Measurements from ENCODE around the gene ZNF652.
A peak's percentile ranks its signal among the peaks of the same experiment; 100 is the strongest.

The ZNF652 gene

DNA sequence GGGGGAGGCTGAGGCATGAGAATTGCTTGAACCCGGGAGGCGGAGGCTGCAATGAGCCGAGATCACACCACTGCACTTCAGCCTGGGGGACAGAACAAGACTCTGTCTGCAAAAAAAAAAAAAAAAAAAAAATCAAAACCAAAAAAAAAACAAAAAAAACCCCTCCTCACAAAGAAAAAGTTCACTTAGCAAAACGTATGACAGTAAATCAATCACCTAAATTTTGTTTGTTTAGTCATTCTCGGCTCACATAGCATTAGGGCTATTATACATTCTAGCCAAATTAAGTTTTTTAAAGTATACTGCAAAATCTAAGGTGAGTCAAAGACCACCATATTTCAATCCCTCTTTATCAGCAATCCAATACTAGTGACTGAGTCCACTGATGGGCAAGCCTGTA, 5.7 kb downstream of the ZNF652 start:
- no peak for DNase-seq

DNA sequence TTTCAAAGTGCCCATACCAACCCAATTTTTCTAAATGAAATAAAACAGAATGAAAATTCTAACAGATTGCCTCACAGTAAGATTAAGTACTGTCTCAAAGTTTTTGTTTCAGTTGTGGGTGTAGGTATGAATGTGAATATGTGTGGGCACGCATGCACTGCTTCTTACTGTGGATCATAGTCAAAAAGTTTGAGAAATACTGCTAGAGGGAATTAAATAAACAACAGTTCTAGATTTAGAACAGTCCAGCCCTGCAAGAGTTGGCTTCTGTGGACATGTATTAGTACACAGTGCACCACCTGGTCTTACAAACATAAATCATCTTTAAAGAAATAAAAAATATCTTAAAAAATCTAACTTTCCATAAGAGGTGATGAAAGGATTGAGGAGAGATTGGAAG, 8.4 kb downstream of the ZNF652 start:
- no peak for DNase-seq

DNA sequence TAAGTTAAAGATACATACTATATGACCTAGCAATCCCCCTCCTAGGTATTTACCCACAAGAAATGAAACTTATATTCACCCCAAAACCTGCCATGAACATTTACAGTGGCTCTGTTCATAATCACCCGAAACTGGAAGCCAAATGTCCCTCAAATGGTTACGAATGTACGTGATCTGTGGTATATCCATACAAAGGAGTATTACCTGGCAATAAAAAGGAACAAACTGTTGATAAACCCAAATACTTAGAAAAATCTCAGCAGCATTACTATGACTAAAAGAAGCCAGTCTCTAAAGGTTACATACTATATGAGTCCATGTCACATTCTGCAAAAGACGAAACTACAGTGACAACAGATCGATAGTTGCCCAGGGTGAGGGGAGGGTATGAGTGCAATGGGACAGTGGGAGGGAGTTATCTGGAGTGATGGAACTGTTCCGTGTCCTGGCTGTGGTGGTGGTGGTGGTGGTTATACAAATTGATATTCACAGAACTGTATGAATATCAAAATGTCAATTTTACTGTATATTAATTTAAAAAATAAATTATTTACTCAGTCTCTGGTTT, 9.4 kb downstream of the ZNF652 start:
- DNase-seq, result no peak

DNA sequence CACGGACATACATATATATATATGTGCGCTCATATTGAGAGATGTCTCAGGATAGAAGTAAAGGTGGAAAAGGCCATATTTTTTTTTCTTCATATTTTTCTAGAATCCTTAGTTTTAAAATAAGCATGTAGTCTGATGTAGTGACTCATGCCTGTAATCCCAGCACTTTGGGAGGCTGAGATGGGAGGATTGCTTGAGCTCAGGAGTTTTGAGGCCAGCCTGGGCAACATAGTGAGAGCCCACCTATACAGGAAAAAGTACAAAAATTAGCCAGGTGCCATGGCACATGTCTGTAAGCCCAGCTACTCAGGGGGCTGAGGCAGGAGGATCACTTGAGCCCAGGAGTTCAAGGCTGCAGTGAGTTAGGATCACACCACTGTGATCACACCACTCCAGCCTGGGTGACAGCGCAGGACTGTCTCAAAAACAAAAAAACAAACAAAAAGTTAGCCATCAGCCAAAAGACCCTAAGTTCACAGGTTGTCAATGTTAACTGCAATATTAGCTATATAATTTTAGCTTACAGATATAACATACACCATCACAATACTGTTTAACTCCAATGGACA, 10.4 kb downstream of the ZNF652 start:
- DNase-seq, result no peak

DNA sequence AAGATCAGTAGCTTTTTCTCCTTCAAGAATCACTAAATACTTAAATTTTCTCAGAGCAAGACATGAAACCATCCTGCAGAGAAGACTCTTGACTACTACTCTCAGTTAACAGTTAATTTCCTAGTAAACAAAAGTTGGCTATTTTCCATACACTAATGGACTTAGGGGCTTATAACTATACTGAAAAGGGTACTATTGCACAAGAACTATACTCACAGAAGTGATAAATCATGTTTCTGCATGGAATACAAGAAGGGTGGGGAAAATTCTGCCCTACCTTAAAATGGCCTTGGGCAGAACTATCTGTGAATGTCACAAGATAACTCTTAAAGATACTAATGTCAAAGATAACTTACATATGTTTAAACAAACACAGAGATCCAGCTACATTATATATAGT, 12.5 kb downstream of the ZNF652 start:
- no peak for DNase-seq

DNA sequence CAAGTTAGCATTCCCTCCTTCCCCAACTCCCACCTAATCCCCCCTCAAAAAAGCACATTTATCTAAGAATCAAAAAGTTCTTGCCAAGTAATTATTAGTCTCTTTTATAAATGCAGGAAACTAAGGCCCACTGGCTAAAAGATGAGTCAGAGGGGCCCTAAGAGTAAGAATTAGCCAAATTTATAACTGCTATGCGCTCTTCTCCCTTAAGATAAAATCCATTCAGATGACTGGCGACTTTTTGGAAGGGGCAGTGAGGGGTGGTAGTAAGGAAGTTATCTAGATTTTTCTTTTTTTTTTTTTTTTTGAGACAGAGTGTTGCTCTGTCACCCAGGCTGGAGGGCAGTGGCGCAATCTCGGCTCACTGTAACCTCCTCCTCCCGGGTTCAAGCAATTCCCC, 17.1 kb downstream of the ZNF652 start:
- no peak for DNase-seq

DNA sequence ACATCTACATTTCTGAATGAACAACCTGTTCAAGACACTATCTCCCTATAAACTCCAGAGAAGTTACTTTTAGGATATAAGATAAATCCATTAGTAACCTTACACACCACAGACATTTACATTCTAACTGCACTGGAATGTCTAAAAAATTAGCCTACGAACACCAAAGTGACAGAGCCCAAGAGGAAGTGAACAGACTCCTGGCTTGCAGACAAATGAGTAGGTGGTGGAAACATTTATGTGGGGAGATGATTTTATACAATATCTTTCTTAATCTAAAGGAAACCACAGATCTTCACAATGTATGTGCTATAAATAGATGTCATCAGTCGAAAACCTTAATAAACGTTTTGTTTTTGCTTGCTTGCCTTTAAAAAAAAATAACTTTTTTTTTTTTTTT, 18.8 kb downstream of the ZNF652 start:
- DNase-seq, result no peak

DNA sequence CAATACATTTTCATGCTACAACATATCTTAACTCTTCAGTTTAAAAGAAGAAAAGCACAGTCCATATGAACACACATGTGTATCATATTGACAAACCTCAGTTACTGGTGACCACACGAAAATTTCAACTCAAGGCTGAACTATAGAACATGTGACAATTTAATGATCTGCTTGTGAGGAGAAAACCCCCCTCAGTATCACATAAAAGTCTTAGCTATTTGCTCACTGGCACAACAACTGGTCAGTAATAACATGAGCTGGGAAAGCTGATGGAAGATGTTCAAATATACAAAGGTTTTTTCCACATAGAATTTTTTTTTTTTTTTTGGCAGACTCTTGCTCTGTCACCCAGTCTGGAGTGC, 19.5 kb downstream of the ZNF652 start:
- DNase-seq, result no peak

DNA sequence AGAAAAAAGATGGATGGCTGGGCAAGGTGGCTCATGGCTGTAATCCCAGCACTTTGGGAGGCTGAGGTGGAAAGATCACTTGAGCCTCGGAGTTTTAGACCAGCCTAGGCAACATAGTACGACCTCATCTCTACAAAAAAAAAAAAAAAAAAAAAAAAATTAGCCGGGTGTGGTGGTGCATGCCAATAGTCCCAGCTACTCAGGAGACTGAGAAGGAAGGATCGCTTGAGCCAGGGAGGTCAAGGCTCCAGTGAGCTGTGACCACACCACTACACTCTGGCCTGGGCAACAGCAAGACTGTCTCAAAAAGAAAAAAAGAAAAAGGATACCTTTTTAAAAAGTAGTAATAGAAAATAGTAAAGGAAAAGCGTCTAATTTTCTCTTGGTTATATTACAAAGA, 20.7 kb downstream of the ZNF652 start:
- no peak for DNase-seq

DNA sequence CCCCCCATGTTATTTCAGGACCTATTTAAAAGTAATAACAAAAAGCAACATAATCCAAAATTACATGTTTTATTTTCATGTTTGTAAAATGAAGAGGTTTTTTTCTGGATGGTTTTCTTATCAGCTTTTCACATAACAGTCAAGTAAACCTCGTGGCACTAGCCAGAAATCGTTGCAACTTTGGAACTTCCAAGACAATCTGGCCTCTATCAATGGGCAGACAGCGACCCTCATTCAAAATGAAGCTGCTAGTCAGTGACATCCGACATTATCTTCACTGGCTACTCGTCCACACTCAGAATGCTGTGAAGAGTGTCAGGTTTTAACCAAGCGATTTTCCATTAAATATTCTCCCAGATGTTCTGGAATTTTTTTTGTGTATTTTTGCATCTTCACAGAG, 22.7 kb downstream of the ZNF652 start:
- no peak for DNase-seq

DNA sequence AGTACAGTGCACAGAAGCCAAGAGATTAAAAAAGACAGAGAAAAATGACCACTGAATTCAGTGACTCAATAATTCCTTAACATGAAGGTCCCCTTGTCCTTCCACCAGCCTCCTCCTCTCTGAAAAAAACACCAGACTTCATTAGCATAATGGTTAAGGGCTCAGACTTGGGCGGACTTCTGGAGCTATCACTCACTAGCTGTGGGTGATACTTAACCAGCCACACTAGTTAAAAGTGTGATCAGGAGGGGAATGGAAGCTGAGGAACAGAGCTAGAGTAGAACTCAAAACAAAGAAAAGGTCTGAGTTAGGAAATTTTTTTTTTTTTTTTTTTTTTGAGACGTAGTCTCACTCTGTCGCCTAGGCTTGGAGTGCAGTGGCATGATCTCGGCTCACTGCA, 23.2 kb downstream of the ZNF652 start:
- DNase-seq, result no peak

DNA sequence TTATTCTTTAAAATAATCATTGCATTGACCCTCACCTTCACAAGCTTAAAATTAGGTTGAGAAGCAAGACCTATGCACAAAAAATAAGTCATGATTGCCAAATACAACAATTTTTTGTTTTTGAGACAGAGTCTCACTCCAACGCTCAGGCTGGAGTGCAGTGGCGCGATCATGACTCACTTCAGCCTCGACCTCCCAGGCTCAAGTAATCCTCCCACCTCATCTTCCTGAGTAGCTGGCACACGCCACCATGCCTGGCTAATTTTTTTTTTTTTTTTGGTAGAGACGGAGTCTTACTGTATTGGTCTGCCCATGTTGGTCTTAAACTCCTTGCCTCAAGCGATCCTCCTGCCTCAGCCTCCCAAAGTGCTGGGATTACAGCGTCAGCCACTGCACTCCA, 24.2 kb downstream of the ZNF652 start:
- DNase-seq, result no peak

DNA sequence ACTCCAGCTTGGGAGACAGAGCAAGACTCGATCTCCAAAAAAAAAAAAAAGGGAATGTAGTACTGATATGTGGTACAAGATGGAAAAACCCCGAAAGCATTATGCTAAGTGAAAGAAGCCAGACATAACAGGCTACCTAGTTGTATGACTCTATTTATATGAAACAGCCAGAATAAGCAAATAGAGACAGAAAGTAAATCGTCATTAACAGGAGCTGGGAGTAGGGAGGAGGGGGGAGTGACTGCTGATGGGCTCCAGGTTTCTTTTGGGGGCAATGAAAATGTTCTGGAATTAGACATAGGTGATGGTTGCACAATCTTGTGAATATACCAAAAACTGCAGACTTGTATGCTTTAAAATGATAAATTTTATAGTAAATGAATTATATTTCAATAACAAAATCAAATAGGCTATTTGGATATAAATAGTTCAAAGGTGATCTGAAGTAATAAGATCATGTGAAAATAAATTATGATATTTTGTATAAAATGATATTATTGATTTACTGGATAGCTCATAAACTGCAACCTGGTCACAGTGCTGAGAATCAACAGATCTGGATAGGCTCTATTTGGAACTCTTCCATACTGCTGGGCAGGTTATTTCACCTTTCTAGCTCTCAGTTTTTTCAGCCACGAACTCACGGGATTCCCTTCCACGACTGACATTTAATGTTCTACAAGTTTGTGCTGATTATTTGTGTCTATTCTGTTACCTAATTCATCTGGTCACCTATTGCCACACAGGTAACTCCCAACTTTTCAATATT, 27.1 kb downstream of the ZNF652 start:
- DNase-seq, result no peak

DNA sequence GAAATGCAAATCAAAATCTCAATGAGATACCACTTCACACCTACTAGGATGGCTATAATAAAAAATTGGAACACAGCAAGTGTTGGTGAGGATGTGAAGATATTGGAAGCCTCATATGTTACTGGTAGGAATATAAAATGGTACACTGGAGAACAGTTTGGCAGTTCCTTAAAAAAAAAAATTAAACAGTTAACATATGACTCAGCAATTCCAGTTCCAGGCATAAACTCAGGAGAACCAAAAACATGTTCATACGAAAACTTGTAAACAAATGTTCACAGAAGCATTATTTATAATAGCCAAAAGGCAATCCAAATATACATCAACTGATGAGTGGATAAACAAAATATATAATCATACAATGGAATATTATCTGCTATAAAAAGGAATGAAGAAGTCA, 28.2 kb downstream of the ZNF652 start:
- DNase-seq, result no peak

DNA sequence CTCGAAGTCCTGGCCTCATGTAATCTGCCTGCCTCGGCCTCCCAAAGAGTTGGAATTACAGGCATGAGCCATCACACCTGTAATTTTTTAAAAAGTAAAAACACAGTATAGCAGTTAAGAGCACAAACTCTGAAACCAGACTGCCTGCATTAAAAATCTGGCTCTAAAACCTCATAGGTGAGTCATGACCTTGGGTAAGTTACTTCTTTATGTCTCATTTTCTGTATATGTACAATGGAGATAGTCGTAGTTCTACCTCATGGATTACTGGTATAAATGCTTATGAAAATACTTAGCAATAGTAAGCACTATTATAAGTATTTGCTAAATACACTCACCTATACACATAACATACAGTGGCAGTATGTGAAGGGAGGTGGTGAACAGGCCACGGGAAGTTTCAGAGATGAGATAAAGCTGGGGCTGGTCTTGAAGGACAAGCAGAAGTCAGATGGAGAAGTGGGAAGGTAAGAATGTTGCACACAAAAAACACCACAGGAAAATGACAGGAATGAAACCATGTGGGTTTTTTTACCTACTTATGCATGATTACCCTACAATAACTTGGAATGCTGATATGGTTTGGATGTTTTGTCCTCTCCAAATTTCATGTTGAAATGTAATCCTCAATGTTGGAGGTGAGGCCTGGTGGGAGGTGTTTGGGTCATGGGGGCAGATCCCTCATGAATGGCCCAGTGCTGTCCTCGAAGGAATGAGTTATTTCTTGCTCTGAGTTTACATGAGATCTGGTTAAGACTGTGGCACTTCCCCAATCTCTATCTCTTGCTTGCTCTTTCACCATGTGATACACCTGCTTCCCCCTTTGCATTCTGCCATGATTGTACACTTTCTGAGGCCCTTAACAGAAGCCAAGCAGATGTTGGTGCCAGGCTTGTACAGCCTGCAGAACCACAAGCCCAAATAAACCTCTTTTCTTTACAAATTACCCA, 33.9 kb downstream of the ZNF652 start:
- DNase-seq, result no peak

DNA sequence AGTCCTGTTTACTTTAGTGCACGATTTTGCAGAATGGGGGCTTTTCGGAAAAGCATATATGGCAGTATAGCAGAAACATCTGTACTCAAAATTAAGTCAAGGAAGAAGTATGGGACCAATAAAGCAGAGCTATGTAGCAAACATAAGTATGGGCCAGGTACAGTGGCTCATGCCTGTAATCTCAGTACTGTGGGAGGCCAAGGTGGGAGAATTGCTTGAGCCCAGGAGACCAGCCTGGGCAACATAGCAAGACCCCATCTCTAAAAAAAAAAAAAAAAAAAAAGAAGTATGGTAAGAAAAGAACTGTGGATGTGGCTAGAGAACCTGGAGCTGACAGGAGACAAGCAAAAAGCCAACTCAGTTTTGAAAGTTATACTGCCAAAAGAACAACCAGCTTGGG, 36.1 kb downstream of the ZNF652 start:
- DNase-seq, result no peak

DNA sequence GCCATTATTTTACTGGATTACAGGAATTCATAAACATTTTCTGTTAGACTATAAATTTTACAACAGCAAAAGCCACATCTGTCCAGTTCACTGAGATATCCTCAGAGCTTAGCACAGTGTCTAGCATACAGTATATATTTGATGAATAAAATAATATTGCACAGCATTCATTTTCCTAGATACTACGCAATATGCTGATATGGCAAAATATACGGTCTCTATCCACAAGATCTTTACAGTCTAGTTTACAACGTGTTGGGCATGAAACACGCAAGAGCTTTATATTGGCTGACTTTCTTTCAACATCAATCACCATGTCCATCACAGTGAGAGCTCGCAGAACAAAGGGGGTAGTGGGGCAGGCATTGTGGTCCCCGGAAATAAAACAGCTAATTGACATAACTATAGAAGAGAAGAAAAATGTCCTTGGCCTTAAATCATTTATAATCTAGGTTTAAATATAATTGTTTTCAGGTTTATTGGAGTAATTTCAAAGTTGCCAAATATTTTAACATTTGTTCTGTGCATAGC, 43.5 kb downstream of the ZNF652 start:
- DNase-seq, result no peak

DNA sequence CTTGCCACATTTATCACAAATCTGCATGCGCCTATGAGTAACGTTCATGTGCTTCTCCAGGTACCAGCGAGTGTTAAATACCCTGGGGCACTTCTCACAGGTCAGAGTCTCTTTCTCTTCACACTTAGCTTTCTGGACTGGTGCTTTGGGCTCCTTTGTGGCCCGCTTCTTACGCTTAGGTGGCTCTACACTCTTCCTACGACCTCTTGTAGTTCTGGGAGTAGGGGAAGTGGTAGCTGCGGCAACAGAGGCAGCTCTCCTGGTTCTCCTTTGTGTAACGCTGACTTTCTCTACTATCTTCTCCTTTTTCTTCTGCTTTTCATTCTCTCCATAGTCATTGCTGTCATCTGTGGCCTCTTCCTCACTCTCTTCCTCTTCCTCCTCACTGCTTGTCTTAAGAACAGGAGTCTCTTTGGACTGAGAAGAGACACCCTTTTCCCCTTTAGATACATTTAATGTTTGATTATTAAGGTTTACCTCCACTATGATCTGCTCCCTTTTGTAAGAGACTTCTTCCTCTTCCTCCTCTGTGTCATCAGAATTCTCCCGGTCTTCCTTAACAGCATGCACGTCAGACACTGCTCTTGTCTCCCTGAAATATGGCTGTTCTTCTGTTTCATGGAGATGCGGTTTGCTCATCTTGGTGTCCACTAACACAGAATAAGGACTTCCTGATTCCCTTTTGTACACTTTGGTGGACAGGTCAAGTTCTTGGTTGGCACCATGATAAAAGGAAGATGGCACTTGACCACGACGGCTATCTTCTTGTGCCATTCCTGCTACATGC, 45.0 kb downstream of the ZNF652 start:
- no peak for DNase-seq

DNA sequence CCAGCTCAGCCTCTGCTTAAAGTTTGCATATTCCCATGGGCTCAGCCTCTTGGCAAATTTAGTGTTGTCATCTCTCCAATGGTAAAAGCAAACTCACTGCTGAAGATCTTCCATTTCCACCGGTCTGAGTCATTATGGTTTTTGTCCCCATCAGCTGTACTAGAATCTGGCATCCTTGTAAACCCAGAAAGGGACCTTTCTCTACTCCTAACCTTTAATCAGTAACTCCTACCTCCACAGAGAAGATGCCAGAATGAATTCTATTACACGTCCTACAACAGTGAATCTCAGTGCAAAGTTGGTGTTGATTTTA, 45.8 kb downstream of the ZNF652 start:
- no peak for DNase-seq

DNA sequence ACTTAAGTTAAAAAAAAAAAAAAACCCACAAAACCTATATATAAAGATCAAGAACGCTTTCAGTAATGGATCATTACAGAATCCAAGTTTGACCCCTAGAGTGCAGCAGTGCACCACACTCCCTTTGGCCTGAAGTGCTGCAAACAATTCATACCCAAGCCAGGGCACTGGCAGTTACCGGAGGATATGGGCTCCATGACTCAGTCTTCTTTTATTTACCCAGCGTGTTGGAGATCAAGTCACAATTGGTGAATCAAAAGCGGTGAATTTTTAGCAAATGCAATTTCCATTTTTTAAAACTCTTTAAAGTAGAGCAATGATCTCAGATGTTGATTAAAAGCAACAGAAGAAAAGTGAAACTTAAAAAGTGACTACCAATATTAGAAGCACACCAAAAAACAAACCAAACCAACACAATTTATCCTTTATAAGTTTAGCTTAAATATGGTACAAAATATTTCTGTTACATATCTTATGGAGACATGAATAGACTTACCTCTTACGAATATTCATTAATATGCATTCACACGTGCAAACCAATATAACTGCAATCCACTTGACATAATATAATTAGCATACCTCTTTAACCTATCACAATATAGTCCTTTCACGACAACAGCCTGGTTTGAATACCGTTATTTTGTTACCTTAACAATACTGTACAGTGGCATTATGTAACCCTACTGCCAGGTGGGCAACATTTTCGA, 46.3 kb downstream of the ZNF652 start:
- DNase-seq, result peak; percentile 69

DNA sequence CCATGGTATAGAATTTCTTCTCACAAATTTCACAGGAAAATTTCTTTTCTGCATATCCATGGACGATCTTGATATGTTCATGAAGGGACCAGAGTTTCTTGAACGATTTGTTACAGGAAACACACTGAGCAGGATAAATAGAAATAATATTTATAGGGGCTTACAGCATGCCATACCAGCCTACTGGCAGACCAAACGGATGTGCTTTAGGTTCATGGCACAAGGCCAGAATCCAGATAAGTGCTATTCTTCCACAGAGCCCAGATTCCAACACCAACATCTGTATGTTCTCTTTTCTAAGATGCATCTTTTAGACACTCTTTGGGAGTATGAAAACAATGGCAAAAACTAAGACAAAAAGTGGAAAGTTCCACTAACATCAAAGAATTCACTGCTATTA, 49.3 kb downstream of the ZNF652 start:
- DNase-seq, result no peak

DNA sequence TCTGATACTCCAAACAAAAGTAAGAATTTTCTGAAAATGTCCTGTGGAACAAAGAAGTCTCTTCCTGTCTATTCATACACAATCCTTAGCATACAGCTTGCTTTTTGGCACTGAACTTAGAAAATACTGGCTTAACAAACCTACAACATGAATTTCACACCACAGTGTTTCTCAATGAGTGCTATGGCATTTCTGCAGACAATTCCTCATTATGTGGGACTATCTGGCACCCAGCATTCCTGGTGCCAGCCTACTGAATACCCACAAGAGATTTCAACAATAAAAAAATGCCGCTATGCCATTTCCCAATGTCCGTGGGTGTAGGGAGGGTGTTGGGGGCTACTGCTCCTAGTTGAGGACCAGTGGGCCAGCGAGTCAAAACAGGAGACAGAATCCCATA, 62.1 kb downstream of the ZNF652 start:
- DNase-seq, result no peak
